Superior temporal gyrus (tissue), 1 donor: Measurements from ENCODE around the gene SDHA.

Source experiments
- DNase-seq: peaks from one replicate; pipeline ENCODE4 v3.0.0-alpha.2; 2016; ENCODE audit errors: extremely low spot score

Gene SDHA

GRCh38 chr5:217494-218456, at the start of gene SDHA, which contains the start of gene CCDC127:
Gene SDHA, plus strand, starts transcription at chr5:218320. Its CDS starts 36 bp downstream, at chr5:218356.
Gene CCDC127, minus strand, starts transcription at chr5:218153. Its CDS starts 1,304 bp downstream, at chr5:216849.
- peak; percentile 95 for DNase-seq

DNA sequence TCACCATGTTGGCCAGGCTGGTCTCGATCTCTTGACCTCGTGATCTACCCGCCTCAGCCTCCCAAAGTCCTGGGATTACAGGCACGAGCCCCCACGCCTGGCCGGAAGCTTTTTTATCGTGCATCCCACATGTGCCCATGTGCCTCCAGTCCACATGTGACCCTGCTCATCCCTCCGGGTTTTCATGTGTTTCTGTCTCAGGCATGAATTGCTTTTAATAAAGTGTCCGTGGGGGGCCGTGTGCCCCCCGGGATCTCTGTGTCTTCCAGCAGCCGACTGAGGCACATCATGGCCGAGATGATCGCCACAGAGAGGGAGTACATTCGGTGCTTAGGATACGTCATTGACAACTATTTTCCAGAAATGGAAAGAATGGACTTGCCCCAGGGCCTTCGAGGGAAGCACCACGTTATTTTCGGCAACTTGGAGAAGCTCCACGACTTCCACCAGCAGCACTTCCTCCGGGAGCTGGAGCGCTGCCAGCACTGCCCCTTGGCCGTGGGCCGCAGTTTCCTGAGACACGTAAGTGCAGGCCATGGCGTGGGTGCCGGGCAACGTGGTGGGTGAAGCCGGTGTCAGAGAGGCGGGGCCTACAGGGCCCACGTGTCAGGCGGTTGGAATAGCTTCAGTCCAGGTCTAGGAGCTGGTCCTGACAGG, 48.9 kb upstream of the SDHA start:
- DNase-seq = no peak

- DNase-seq = no peak
These were observed 48.4 kb upstream of the SDHA start for GRCh38 chr5:169728-170094.

DNA sequence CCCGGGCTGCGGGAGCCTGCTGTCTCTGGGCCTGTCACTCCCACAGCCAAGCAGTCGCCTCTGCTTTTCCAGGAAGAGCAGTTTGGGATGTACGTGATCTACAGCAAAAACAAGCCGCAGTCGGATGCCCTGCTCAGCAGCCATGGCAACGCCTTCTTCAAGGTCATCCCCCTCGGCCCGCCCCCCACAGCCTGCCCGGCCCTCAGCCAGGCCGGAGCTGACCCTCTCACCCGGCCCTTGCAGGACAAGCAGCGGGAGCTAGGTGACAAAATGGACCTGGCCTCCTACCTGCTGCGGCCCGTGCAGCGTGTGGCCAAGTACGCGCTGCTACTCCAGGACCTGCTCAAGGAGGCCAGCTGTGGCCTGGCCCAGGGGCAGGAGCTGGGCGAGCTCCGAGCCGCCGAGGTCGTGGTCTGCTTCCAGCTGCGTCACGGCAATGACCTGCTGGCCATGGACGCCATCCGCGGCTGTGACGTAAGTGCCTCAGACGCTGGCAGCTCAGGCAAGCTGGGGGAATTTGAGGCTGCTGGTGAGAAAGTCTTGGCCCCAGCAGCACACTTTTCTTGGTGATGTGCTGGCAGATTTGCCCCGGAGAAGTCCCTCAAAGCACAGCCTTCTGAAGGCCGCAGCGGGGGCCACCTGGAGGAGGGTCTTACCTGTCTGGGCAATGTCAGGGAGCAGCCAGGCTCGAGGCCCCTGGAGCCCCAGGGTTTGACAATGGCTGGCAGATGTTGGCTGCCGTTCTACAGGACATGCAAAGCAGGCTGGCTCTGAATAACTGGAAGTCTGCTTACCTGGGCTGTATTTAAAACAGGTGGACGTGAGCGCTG, 46.9 kb upstream of the SDHA start:
- DNase-seq = no peak

DNA sequence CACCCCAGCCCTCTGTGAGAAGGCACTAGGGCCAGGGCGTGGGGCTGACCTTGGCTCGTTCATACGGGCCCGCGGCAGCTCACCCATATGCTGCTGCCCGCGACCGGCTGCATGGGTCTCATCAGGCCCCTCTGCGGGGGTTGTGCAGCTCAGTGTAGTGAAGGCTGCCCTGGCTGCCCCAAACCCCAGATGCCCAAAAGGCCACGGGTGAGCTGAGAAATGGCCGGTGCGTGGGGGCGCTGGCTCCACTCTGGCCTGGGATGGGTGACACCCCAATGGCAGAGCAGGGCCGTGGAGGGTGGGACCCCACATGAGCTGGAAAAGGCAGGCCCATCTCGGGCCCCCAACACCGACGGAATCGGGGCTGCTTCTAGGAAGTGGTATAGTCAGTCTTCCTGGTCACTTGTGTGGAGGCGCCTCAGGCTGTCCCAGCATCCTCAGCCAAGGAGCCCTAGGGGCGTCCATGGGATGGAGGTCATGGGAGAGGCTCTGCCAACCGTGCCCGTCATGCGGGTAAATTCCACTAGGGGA, 46.3 kb upstream of the SDHA start:
- DNase-seq = no peak

- no peak for DNase-seq
These were observed 45.7 kb upstream of the SDHA start for GRCh38 chr5:172421-172820.

- DNase-seq = no peak
These were observed 45.3 kb upstream of the SDHA start for GRCh38 chr5:172841-173251.

GRCh38 chr5:173392-174290, 44.5 kb upstream of the SDHA start:
- DNase-seq = no peak

- no peak for DNase-seq
These were observed 43.9 kb upstream of the SDHA start for GRCh38 chr5:174291-174600.

DNA sequence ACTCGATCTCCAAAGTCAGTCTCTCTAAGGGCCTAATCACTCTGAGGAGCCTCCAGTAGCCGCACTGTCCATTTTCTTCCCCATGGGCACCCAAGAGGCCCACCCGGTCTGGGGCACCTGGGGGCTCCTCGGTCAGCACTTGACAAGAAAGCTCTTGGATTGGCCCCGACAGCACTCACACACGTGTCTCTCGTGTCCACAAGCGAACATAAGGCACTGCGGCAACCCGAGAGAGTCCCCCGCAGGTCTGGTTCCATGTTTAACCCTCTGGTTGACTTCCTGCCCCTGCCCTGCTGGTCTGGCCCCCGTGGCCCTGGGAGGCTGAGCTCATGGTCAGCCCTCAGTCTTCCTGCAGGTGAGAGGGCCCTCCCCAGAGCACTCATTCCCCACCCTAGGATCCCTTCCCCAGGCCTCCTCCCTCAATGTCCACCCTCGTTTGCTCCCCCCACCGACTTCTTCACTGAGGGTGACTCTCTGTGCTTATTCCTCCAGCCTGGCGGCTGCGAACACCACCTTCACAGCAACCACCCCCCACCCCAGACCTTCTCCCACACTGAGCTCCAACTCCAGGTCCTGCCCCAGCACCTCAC, 43.1 kb upstream of the SDHA start:
- DNase-seq = no peak

DNA sequence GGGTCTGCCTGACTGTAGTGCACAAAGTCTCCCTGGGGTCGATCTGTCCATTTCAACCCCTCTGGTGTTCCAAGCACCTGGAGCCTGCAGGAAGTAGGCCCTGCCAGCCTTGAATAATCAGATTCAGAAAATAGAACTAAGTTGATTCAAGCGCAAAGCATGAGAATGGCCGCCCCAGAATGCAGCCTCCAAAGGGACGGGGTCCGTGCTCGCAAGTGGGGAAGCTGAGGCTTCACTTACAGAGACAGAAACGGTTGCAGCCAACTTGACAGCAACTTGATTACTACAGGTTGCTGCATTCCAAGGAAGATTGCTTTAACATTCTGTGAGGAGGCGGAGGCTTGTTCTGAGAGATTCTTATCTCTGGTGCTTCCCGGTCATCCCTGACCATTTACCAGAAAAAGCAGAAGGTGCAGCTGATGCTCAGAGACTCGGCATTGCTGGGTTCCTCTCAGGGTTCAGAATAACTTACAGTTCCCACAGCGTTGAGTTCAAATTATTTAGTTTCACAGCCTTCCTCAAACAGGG, 41.8 kb upstream of the SDHA start:
- DNase-seq = no peak

GRCh38 chr5:178110-178509, 40.0 kb upstream of the SDHA start:
- no peak for DNase-seq

DNA sequence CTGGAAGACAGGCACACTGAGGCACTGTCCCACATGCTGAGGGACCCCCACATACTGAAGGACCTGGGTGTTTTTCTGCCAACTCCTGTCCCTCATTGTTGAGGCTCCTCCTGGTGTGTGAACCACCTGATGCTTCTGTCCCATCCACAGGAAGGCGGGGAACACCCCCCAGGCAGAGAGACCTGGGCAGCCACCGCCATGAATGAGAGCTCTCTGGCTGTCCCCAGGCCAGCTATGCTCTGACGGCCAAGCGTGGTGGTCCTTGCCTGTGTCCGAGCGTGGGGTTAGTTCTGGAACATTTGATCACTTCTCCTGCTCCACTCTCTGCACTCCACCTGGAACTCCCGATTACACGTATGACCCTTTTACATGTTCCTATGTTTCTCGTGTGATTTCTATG, 38.7 kb upstream of the SDHA start:
- no peak for DNase-seq

DNA sequence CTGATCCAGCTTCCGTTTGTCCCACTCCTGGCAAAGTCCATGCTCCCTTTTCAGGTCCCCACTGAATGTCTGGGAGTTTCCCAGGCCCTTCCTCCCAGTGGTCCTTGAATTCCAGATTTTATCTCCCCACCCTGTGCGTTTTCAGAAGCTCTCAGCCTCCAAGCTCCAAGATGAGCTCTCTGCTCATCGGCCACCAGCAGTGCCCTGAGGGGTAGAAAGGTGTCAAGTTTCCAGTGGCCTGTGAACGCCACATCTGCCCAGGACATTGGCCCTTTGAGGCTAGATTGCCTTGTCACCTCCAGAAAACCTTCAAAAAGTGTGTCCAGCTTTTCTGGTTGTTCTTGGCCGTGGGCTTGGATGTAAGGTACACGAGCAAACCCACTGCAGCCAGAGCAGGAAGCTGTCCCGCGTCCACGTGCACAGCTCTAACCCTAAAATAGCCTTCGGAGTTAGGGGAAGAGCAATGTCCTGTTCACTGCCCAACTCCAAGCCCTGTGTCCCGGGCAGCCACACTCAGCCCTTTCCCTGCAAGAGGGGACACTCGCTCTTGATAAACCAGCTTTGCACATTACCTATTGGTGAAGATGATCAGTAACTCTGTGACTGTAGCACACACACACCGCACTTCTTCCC, 37.7 kb upstream of the SDHA start:
- DNase-seq = no peak

GRCh38 chr5:181160-181559, 37.0 kb upstream of the SDHA start:
- DNase-seq = no peak

DNA sequence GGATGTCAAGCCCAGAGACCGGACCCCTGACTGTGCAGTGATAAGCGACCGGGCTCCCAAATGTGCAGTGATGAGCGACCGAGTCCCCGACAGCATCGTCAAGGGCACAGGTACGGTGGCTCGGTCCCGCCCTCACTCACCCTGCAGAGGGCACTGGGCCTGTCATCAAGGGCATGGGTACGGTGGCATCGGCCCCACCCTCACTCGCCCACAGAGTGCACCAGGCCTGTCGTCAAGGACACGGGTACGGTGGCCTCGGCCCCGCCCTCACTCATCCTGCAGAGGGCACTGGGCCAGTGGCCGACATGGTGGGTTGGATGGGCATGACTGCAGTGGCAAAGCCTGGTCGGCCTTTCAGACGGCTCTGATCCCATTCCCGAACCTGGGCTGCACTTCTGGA, 36.6 kb upstream of the SDHA start:
- DNase-seq = no peak

DNA sequence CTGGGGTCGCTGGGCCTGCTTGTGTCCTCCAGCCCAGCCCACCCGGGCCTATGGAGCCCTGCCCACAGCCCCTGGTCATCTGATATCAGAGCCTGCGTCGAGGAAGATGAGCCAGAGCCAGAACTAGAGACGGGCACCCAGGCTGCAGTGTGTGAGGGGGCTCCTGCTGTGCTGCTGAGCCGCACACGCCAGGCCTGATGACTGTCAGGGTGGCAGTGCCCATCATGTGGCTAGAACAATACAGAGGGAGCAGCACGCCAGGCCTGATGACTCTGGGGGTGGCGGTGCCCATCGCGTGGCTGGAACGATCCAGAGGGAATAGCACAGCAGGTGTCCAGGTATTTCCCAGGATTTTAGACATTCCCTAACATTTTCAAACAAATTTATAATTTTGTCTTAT, 36.0 kb upstream of the SDHA start:
- DNase-seq = no peak

DNA sequence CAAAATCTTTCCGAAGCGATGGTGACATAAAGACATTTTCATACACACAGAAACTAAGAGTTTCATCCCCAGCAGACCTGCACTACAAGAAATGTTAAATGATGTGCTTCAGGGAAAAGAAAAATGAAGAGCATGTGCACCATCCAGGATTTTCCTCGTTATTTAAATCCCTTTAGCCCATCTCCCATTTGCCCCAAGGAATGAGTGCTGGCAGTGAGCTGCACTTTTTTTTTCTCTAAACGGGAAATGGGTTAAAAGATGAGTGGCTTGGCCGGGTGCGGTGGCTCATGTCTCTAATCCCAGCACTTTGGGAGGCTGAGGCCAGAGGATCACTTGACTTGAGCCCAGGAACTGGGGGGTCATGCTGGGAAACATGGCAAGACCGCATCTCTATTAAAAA, 33.6 kb upstream of the SDHA start:
- no peak for DNase-seq

GRCh38 chr5:185095-186070, 32.7 kb upstream of the SDHA start:
- no peak for DNase-seq
